ENCODE measurements around the gene ATP5MC2.

GRCh38 chr12:53722450-53723041 is 46.7 kb upstream of the ATP5MC2 start:
- TF ChIP-seq KLF13 (tag; IDR thresholded peaks at IDR 0.05; ENCODE audit: borderline replicate concordance, low read depth) (no peak), FOXP1 (CRISPR knock-in tag; IDR thresholded peaks at IDR 0.05) (no peak)

Measured in K562 (cell line).